GM21360 (cell line): Measurements from ENCODE around the gene ERAL1.
"Not testable (repeated sequence)": the region's sequence is repeated elsewhere in the genome, so short reads cannot be mapped to it uniquely, and the experiment has no call there.

Experiments used
- ATAC-seq: cut with Tn5 transposase; IDR thresholded peaks from one replicate; pipeline ENCODE4 v1.9.1; 2021; ENCODE audit warnings: mild to moderate bottlenecking, moderate library complexity; ENCODE audit not compliant: unreplicated experiment

The ERAL1 gene

GRCh38 chr17:28854457-28855335, at the start of gene ERAL1:
Gene ERAL1 (plus strand): TSS chr17:28855016. CDS start chr17:28855035, 19 bp downstream.
- peak; percentile 80 for ATAC-seq

GRCh38 chr17:28807925-28808634, 46.7 kb upstream of the ERAL1 start:
- no peak for ATAC-seq

- ATAC-seq: no peak
Observed at GRCh38 chr17:28810437-28810836, 44.4 kb upstream of the ERAL1 start.

GRCh38 chr17:28811651-28812090, 43.1 kb upstream of the ERAL1 start:
- ATAC-seq: no peak

GRCh38 chr17:28812091-28812747, 42.6 kb upstream of the ERAL1 start:
- peak; percentile 91 for ATAC-seq

GRCh38 chr17:28812748-28813377, 42.0 kb upstream of the ERAL1 start:
- no peak for ATAC-seq

GRCh38 chr17:28816540-28816939, 38.3 kb upstream of the ERAL1 start:
- no peak for ATAC-seq

- ATAC-seq: no peak
Observed at GRCh38 chr17:28818819-28819221, 36.0 kb upstream of the ERAL1 start.

- ATAC-seq: no peak
Observed at GRCh38 chr17:28819582-28819981, 35.2 kb upstream of the ERAL1 start.

GRCh38 chr17:28827672-28828071, 27.1 kb upstream of the ERAL1 start:
- no peak for ATAC-seq

GRCh38 chr17:28828294-28829040, 26.3 kb upstream of the ERAL1 start:
- no peak for ATAC-seq

- no peak for ATAC-seq
Observed at GRCh38 chr17:28834420-28834819, 20.4 kb upstream of the ERAL1 start.

GRCh38 chr17:28836541-28836940, 18.3 kb upstream of the ERAL1 start:
- ATAC-seq: not testable (repeated sequence)

- no peak for ATAC-seq
Observed at GRCh38 chr17:28839221-28839620, 15.6 kb upstream of the ERAL1 start.

- no peak for ATAC-seq
Observed at GRCh38 chr17:28841901-28842281, 12.9 kb upstream of the ERAL1 start.

GRCh38 chr17:28842282-28843012, 12.4 kb upstream of the ERAL1 start, which contains the start of gene FAM222B:
Gene FAM222B (minus strand): TSS chr17:28842790. CDS start chr17:28766667, 76,123 bp downstream.
- peak; percentile 79 for ATAC-seq

GRCh38 chr17:28843816-28844148, 11.0 kb upstream of the ERAL1 start:
- ATAC-seq: no peak

- ATAC-seq: no peak
Observed at GRCh38 chr17:28846231-28846630, 8.6 kb upstream of the ERAL1 start.

GRCh38 chr17:28846699-28847098, 8.1 kb upstream of the ERAL1 start:
- ATAC-seq: not testable (repeated sequence)

GRCh38 chr17:28848667-28849066, 6.1 kb upstream of the ERAL1 start:
- not testable (repeated sequence) for ATAC-seq
